ENCODE measurements around the gene CHMP2B.

- TF ChIP-seq, protein P1, sequence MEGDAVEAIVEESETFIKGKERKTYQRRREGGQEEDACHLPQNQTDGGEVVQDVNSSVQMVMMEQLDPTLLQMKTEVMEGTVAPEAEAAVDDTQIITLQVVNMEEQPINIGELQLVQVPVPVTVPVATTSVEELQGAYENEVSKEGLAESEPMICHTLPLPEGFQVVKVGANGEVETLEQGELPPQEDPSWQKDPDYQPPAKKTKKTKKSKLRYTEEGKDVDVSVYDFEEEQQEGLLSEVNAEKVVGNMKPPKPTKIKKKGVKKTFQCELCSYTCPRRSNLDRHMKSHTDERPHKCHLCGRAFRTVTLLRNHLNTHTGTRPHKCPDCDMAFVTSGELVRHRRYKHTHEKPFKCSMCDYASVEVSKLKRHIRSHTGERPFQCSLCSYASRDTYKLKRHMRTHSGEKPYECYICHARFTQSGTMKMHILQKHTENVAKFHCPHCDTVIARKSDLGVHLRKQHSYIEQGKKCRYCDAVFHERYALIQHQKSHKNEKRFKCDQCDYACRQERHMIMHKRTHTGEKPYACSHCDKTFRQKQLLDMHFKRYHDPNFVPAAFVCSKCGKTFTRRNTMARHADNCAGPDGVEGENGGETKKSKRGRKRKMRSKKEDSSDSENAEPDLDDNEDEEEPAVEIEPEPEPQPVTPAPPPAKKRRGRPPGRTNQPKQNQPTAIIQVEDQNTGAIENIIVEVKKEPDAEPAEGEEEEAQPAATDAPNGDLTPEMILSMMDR (IDR thresholded peaks at IDR 0.05; ENCODE audit: insufficient read depth, low read length): no peak
- TF ChIP-seq POLR2AphosphoS5 (IDR thresholded peaks at IDR 0.05; ENCODE audit: low read depth): no peak
- TF ChIP-seq, protein P2, sequence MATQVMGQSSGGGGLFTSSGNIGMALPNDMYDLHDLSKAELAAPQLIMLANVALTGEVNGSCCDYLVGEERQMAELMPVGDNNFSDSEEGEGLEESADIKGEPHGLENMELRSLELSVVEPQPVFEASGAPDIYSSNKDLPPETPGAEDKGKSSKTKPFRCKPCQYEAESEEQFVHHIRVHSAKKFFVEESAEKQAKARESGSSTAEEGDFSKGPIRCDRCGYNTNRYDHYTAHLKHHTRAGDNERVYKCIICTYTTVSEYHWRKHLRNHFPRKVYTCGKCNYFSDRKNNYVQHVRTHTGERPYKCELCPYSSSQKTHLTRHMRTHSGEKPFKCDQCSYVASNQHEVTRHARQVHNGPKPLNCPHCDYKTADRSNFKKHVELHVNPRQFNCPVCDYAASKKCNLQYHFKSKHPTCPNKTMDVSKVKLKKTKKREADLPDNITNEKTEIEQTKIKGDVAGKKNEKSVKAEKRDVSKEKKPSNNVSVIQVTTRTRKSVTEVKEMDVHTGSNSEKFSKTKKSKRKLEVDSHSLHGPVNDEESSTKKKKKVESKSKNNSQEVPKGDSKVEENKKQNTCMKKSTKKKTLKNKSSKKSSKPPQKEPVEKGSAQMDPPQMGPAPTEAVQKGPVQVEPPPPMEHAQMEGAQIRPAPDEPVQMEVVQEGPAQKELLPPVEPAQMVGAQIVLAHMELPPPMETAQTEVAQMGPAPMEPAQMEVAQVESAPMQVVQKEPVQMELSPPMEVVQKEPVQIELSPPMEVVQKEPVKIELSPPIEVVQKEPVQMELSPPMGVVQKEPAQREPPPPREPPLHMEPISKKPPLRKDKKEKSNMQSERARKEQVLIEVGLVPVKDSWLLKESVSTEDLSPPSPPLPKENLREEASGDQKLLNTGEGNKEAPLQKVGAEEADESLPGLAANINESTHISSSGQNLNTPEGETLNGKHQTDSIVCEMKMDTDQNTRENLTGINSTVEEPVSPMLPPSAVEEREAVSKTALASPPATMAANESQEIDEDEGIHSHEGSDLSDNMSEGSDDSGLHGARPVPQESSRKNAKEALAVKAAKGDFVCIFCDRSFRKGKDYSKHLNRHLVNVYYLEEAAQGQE (IDR thresholded peaks at IDR 0.05; ENCODE audit: insufficient replicate concordance, low read depth): no peak
These were observed 1.4 kb upstream of the CHMP2B start for GRCh38 chr3:87225659-87226058.

Data from HL-60 (cell line).